ENCODE data around the gene ZMIZ1.

ZMIZ1 gene

DNA sequence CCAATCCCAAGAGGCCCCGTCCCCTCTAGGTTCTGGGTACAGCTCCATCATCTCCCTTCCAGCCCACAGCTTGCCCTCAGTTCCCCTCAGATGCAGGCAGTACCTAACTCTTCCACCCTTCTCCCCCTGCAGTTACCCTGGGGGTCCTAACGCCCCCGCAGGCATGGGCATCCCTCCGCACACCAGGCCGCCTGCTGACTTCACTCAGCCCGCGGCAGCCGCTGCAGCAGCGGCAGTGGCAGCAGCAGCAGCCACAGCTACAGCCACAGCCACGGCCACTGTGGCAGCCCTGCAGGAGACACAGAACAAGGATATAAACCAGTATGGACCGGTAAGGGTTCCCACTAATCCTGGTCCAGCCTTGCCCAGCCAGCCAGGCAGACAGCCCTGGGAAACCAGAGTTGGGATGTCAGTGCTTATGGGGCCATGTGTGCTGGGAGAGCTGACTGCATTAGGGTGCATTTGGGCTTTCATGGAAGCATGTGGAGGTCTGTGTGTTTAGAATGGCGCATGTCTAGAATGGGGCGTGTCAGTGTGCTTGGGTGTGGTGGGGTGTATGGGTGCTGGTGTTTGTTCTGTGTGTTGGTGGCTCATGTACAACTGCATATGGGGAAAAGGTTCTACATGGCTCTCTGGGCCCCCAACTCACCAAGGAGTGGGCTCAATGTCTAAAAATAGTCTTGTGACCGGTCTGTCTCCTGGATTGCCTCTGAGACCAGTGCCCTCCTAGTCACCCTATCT lies 223.4 kb downstream of the ZMIZ1 start:
- DNase-seq (ENCODE audit: low spot score), result no peak

DNA sequence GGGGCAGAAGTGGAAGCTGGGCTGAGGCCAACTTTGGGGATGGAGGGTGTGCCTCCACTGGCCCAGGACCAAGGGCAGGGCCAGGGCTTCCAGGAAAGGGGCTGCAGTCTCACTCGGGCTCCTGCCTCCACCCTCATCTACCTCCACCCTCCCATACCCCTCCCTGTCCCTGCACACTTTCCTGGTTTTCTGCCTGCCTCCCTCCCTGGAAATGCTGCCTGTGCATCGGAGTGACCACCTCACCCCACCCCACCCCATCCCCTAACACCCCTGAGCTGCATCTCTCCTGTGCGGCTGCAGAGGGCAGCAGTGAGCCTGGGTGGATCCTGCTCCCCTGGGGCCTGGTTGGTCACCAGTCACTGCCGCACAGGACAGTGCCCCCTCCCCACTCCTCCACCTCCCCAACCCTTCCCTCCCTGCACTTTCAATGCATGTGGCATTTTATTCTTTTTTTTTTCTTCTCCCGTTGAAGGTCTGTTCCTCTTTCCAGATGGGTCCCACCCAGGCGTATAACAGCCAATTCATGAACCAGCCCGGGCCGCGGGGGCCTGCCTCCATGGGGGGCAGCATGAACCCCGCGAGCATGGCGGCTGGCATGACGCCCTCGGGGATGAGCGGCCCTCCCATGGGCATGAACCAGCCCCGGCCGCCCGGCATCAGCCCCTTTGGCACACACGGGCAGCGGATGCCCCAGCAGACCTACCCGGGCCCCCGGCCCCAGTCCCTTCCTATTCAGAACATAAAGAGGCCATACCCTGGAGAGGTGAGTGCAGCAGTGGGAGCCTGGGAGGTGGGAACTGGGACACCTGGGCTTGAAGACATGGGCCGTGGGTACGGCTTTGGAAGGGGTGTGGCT lies 224.4 kb downstream of the ZMIZ1 start:
- peak; percentile 64 for DNase-seq (ENCODE audit: low spot score)

DNA sequence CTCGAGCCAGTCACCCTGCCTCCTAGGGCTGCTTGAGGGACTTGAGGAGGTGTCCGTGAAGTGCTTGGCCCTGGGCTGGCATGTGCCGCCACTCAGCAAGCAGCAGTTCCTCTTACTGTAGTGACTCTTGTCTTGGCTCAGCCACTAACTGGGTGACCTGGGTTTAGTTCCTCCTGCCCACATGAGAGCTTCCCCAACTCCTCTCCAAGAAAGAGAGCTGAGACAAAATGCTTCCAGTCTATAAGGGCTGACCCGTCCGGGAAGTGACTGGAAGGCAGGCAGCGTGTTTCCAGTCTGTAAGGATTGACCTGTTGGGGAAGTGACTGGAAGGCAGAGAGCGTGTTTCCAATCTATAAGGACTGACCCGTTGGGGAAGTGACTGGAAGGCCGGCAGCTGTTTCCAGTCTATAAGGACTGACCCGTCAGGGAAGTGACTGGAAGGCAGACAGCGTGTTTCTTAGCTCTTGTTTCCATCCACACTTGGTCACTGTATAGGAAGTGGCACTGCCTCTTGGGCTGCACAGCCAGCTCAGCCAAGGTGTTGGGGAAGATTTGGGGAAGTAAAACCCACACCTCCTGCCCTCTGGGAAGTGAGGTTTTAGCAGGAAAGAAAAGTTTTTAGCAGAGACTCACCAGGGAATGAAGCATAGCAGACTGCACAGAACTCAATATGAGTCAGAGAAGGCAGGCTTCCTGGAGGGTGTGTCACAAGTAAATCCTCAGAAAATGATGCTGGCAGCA lies 225.2 kb downstream of the ZMIZ1 start:
- no peak for DNase-seq (ENCODE audit: low spot score)

- no peak for DNase-seq (ENCODE audit: low spot score)
Measured at GRCh38 chr10:79295563-79295962, 226.8 kb downstream of the ZMIZ1 start.

DNA sequence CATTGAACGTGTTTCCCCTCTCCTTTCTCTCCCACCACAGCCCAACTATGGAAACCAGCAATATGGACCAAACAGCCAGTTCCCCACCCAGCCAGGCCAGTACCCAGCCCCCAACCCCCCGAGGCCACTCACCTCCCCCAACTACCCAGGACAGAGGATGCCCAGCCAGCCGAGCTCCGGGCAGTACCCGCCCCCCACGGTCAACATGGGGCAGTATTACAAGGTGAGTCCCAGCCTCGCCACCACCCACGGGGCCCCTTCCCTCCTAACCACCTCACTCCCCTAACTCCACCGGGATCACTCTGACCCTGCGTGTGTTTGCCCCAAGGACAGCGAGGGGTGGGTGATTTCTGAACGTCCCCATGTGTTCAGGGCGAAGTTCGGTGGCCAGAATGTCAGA lies 227.7 kb downstream of the ZMIZ1 start:
- no peak for DNase-seq (ENCODE audit: low spot score)

DNA sequence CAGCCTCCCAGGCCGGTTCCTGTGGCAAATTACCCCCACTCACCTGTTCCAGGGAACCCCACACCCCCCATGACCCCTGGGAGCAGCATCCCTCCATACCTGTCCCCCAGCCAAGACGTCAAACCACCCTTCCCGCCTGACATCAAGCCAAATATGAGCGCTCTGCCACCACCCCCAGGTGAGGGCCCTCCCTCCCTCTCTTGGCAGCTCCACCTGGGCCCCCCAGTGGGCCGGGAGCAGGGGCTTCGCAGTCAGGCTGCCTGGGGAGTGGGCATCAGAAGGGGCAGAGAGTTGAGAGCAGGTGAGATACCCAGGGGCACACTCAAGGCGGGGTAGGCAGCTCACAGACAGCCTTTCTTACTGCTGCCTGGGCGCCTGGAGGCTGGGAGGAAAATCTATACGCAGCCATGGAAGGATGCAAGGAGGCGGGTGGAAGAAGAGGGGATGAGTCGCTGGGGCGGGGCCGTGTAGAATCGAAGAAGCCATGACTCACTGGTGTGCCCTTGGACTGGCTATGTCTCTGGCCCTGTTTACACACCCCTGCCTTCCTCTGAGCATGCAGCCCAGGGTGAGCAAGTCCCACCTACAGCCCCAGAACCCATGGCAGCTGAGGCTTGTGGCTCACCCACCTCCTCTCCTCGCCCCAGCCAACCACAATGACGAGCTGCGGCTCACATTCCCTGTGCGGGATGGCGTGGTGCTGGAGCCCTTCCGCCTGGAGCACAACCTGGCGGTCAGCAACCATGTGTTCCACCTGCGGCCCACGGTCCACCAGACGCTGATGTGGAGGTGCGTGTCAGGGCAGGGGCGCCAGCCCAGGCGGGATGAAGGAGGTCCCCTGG lies 229.9 kb downstream of the ZMIZ1 start:
- no peak for DNase-seq (ENCODE audit: low spot score)

DNA sequence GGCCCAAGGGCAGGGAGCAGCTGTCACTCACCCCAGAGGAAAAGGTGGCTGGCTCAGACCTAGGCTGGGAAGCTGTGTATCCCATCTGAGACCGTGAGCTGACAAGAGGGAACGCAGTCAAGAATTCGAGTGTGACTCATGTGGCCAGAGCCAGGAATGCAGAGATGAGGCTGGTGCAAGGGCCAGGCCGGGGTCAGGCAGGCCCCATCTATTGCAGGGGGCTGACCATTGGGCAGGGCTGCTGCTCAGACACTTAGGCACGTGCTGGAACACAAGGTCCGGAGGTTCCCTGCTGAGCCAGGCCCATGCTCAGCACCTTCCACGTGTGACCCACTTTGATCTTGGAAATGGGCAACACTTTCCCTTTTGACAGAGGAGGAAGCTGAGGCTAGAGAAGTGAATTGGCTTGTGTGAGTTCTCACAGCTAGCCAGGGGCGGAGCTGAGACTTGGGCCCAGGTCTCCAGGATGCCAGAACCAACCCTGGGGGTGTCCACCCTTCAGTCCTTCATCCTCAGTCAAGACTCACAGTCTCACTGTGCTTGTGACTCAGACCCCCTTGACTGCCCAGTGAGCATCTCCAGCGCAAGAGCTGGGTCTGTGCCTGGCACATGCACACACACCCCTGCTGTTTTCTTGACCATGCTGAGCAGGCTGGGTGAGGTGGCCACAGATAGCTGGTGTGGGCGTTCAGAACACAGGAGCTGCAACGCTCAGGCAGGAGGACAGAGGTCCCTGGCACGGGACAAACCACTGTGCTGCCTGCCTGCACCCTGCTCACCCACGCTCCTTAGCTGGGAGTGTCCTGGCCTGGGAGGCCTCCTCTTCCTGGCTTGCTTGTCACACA lies 230.9 kb downstream of the ZMIZ1 start:
- no peak for DNase-seq (ENCODE audit: low spot score)

DNA sequence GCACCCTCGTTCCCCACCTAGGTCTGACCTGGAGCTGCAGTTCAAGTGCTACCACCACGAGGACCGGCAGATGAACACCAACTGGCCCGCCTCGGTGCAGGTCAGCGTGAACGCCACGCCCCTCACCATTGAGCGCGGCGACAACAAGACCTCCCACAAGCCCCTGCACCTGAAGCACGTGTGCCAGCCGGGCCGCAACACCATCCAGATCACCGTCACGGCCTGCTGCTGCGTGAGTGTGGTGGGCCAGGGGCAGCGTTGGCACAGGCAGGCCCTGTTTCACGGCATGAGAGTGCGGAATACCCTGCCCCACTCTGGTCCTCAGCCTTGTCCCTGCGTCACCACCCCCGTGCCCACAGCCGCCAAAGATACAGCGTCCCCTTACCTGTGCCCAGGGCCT lies 231.9 kb downstream of the ZMIZ1 start:
- no peak for DNase-seq (ENCODE audit: low spot score)

DNA sequence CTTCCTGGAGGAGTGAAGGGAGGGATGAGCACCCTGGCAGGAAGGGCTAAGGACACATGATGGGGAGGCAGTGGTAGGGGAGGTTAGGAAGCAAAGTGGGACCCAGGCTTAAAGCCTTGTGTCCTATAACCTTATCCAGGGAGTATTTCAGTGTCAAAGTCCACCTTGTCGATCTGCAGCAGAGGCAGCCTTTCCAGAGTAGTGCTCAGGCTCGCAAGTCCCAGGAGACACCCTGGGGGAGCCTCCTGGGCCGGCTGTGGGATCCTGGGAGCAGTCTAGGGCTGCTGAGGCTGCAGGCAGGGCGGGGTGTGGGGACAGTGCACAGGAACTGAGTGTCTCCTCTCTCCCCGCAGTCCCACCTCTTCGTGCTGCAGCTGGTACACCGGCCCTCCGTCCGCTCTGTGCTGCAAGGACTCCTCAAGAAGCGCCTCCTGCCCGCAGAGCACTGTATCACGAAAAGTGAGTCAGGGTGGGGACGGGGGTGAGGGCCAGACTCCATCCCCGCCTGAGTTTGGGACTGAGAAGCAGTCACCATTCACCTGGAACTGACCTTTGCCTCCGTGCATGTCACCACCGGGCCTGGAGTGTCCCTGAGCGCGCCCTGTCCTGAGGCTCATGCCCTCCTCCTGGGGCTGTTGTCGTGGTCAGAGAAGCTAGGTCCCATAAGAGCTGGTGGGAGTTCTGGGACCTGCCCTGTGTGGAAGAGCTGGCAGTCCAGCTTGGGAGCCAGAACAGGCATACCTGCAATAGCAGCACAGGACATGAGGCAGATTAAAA lies 233.2 kb downstream of the ZMIZ1 start:
- DNase-seq (ENCODE audit: low spot score), result no peak

DNA sequence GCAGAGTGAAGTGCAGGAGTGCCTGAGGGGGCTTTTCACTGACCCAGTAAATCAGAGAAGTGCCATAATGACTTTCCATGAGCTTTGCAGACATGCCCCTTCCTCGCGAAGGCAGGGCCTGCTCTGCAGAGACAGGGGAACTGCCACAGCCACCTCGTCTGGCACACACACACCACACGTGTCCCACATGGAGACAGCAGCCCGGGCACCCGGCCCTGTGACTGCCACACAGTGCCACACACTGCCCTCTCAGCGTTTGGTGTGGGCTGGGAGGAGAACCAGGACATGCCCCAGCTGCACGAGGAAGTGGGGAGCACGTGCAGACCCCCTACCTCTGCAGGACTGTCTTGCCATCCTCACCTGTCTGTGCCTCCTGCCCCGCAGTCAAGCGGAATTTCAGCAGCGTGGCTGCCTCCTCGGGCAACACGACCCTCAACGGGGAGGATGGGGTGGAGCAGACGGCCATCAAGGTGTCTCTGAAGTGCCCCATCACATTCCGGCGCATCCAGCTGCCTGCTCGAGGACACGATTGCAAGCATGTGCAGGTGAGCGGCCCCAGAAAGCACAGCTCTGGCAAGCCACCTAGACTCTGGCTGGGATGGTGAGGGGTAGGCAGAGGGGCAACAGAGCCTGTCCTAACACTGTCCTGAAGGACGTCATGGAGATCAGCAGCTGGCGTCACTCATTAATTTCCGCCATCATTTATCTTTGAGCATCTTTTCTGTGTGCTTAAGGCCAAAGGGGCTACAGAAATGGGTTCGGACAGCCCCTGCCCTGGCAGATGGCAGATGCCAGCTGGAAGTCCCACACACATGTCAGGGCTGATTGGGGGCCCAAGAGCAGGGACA lies 235.1 kb downstream of the ZMIZ1 start:
- DNase-seq (ENCODE audit: low spot score), result no peak

DNA sequence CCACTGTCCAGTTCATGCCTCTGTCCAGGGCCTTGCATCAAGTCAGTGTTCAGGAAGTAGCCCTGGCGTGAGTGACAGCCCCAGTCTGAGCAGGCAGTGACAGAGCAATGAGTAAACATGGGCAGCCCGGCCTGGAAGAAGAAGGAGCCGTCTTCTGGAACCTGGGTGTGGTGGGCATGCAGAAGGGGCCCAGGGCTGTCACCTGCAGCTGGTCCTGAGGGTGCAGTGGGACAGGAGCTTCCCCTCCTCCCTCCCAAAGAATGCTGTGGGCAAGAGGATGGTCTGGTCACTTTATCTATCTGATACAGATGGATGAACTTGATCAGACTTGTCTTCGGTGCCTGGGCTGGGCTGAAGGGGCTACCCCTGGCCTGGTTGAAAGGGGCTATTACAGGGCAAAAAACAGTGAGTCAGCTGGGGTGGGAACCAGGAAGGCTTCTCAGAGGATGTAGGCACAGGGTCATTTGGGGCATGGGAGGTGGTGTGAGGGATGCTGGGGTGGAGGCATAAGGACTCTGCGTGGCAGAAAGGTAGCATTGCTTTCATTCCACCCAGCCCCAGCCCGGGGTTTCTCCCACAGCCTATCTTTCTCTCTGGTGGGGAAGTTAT lies 235.8 kb downstream of the ZMIZ1 start:
- no peak for DNase-seq (ENCODE audit: low spot score)

GRCh38 chr10:79305515-79305914 lies 236.7 kb downstream of the ZMIZ1 start:
- DNase-seq (ENCODE audit: low spot score), result no peak

- no peak for DNase-seq (ENCODE audit: low spot score)
Measured at GRCh38 chr10:79305988-79306387, 237.2 kb downstream of the ZMIZ1 start.

DNA sequence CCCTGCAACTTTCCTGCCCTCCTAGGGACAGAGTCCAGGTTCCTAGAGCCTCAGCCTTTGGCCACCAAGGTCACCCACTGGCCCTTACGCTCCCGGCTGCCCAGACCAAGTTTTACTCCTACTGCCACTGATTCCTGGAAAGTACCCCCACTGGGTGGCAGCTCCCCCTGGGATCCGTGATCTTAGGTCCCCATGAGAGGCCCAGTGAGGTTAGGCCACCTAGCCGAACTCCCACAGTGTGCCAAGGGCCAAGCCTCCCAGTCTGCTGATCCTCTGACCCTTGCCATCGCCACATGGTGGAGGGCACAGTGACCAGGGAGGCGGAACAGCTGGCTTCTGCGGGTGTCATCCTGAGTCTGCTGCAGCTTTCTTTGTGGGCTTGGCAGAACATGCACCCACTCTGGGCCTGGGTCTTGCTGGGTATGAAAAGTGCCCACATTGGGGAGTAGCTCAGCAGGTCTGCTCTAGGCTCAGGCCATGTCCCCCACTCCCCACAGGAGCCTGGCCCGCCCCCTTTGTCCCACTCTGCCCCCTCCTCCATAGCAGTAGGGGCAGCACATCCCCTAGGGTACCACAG lies 238.0 kb downstream of the ZMIZ1 start:
- no peak for DNase-seq (ENCODE audit: low spot score)

DNA sequence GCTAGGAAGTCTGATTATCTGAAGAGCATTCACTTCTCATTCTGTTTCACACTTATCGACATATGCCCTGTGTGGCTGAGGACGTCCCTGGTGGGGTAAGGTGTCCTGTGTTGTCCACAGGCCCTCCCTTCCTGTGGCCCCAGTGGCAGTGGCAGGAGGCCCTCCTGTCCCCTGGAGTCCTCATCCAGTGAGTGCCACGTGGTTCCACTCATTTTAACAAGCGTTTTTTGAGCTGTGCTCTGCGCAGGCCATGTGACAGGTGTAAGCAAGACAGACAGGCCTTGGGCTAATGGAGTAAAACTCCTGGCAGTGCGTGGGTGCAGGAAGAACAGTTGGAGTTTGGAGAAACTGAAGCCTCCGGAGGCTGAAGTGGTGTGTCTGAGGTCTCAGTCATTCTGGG lies 239.2 kb downstream of the ZMIZ1 start:
- DNase-seq (ENCODE audit: low spot score), result no peak

DNA sequence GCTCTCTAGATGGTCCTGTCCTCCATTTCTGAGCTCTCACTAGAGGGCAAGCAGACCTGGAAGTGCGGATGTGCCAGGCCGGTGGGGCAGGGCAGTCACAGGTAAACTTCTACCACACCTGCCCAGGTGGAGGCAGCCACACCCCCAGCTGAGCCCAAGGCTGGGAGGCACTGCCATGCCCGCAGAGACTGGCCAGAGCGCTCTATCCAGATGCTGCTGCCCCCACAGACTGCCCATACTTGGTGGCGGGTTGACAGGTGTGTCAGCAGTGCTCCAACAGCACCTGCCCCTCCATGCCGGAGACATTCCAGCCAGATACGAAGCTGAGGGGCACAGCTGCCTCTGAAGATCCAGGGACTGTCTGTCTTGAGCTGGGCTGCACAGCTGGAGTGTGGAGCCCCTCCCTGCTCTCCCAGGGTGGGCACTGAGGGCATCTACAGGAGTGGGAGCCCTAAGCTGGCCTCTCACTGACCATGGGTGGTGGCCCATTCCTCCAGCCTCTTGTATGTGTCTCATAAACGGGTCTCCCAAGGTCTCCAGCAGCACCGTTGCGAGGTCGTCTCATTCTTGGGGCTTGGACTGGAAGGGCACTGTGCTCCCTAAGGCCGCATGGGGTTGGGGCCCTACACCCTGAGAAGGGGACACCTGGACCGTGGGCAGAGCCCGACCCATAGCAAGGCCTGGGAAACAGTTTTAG lies 240.4 kb downstream of the ZMIZ1 start:
- DNase-seq (ENCODE audit: low spot score), result no peak

DNA sequence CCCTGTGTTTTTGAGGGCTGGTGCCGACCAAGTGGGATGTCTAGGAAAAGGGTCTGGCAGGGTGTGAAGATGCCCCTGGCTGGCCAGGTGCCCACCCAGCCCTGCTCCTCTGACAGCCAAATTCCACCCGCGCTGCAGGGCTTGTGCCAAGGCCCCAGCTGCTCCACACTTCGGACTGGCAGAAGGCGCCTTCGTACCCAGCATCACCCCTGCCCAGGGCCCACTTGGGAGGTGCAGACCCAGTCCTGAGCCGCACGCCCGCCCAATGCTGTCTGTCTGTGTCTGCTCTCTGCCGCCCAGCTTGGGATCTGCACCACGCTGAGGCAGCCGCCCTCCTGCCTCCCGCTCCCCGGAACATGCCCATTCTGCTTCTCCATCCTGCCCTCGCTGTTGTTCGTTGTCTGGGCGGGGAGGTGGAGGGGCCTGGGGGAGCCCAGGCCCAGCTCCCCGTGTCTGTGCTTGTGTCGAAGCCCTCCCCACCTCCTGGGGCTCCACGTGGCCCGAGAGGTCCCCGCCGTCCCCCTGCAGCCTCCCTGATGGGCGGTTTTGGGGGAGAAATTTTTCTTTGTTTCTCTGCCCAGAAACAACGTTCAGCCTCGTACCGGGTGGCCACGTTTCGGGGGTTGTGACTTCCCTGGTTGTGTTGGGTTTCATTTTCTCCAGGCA lies 241.6 kb downstream of the ZMIZ1 start:
- DNase-seq (ENCODE audit: low spot score), result no peak

All from D341Med (cell line).